Adrenal gland (tissue), 5 donors: ENCODE data around the gene ZBTB39.

Source experiments
- POLR2A ChIP-seq, 2 donors: fragments of 450-650 bp; IDR thresholded peaks; one replicate each; pipeline ENCODE4 v1.6.1; 2017; ENCODE audit warnings: antibody characterized with exemption in 2 of 2, mild to moderate bottlenecking in 2 of 2, moderate library complexity in 1 of 2
- TF ChIP-seq, protein P1 (sequence below), 6 experiments: fragments of 450-650 bp in 4 of 6; fragments of 200-600 bp in 2 of 6; sonication (generic) in 1 of 6; IDR thresholded peaks; 1 replicate in 5 of 6; 2 replicates in 1 of 6; pipeline versions ENCODE4 v1.5.1 to v1.8.0; 2016 to 2021; ENCODE audit warnings: antibody characterized with exemption in 6 of 6, mild to moderate bottlenecking in 2 of 6, moderate library complexity in 1 of 6
- donor health status: DM: no; HTN: no; CAD: no.

DNA sequence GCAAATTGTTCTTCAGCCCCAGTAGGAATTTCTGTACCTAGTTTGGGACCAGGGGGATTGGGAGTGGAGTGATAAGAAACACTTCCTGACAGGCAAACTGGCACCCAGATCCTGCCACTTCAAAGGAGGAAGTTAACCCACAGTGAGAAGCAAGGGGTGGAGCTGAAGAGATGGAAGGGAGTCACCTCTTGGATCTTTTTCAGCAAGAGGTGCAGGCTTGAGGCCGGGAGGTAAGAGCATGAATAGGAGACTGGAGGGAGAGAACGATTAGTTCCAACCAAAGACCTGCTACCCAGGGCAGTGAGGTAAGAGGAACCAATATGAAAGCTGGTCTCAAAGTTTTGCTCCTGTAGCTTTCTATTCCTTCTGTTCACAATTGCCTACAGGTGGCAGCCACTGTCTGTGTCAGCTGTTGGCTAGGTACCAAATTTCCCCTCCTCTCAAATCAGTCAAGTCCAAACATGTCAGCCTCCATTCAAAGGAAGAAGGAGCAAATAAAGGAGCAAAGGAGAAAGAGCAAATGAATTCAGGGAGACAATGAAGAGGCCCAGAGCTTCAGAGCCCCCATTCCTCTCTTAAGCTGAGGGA lies 24.9 kb upstream of the ZBTB39 start:
- TF ChIP-seq, protein P1, sequence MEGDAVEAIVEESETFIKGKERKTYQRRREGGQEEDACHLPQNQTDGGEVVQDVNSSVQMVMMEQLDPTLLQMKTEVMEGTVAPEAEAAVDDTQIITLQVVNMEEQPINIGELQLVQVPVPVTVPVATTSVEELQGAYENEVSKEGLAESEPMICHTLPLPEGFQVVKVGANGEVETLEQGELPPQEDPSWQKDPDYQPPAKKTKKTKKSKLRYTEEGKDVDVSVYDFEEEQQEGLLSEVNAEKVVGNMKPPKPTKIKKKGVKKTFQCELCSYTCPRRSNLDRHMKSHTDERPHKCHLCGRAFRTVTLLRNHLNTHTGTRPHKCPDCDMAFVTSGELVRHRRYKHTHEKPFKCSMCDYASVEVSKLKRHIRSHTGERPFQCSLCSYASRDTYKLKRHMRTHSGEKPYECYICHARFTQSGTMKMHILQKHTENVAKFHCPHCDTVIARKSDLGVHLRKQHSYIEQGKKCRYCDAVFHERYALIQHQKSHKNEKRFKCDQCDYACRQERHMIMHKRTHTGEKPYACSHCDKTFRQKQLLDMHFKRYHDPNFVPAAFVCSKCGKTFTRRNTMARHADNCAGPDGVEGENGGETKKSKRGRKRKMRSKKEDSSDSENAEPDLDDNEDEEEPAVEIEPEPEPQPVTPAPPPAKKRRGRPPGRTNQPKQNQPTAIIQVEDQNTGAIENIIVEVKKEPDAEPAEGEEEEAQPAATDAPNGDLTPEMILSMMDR (IDR thresholded peaks at IDR 0.05): no peak
- no peak for TF ChIP-seq POLR2A (IDR thresholded peaks at IDR 0.05)
